ENCODE measurements around the gene ZNF580. TPM values are rescaled to one million over a fixed set of nuclear protein-coding genes. Genes with fewer than 3 reads are reported as not detected.

The ZNF580 gene
- total RNA-seq, 1 experiment from 2014 or later = 32.0 TPM

- POLR2A ChIA-PET = no interaction called here
Observed at GRCh38 chr19:55611983-55612645, 28.7 kb upstream of the ZNF580 start.

GRCh38 chr19:55613396-55613795, 27.4 kb upstream of the ZNF580 start:
- no peak overlapping the region for H3K4me3 Mint-ChIP-seq
- H3K27ac Mint-ChIP-seq = no peak overlapping the region
- H3K4me1 Mint-ChIP-seq = 0 out of 2 replicates have a peak, but pooled peaks cover 3% of the 10 kb centered on the region
- DNase-seq (ENCODE audit: low spot score) = no peak
- ChIA-PET POLR2A (interaction anchor here (1.0 kb wide), 1 partner anchor 9 kb away, joined by 4 read pairs; no protein-coding TSS in a partner anchor), CTCF (interaction anchor here (1.2 kb wide), 1 partner anchor 9 kb away, joined by 4 read pairs; the partner anchor contains the start of gene ZNF865)
- no peaks in the 10 kb centered on the region for H3K9me3 Mint-ChIP-seq
- no peaks in the 10 kb centered on the region; the same call in 1 of the 2 replicates for H3K27me3 Mint-ChIP-seq (ENCODE audit: low read depth)
- TF ChIP-seq PRRX2 (CRISPR knock-in tag; IDR thresholded peaks at IDR 0.05) (no peak), NFATC4 (CRISPR knock-in tag; IDR thresholded peaks at IDR 0.05) (no peak), EMX1 (CRISPR knock-in tag; IDR thresholded peaks at IDR 0.05) (no peak), E2F4 (CRISPR knock-in tag; IDR thresholded peaks at IDR 0.05; ENCODE audit: borderline replicate concordance, low read depth) (no peak), USF1 (CRISPR knock-in tag; IDR thresholded peaks at IDR 0.05) (no peak), CDX4 (CRISPR knock-in tag; IDR thresholded peaks at IDR 0.05; ENCODE audit: borderline replicate concordance) (no peak), ZNF138 (CRISPR knock-in tag; conservative IDR thresholded peaks at IDR 0.05) (no peak), FOXP4 (CRISPR knock-in tag; IDR thresholded peaks at IDR 0.05) (no peak), ZNF317 (CRISPR knock-in tag; IDR thresholded peaks at IDR 0.05; ENCODE audit: borderline replicate concordance, low read depth) (no peak), NR3C1 (CRISPR knock-in tag; conservative IDR thresholded peaks at IDR 0.05; ENCODE audit: low read depth) (no peak), PRDM15 (CRISPR knock-in tag; IDR thresholded peaks at IDR 0.05) (no peak), ATF2 (CRISPR knock-in tag; IDR thresholded peaks at IDR 0.05; ENCODE audit: borderline replicate concordance, low read depth) (no peak), MYBL2 (CRISPR knock-in tag; IDR thresholded peaks at IDR 0.05) (no peak), SP1 (CRISPR knock-in tag; conservative IDR thresholded peaks at IDR 0.05) (no peak), GRHL2 (CRISPR knock-in tag; IDR thresholded peaks at IDR 0.05; ENCODE audit: insufficient replicate concordance, severe bottlenecking) (no peak)
- no peak for ATAC-seq
- H3K36me3 Mint-ChIP-seq = peaks cover 21% of the 10 kb centered on the region

More at GRCh38 chr19:55611983-55612645, 28.7 kb upstream of the ZNF580 start:
- ATAC-seq (no peak), DNase-seq (ENCODE audit: low spot score) (no peak)
- H3K4me1 Mint-ChIP-seq = peaks cover under 1% of the 10 kb centered on the region
- no peaks in the 10 kb centered on the region; the same call in 1 of the 2 replicates for H3K27me3 Mint-ChIP-seq (ENCODE audit: low read depth)
- no peak overlapping the region for H3K27ac Mint-ChIP-seq
- TF ChIP-seq NFATC4 (CRISPR knock-in tag; IDR thresholded peaks at IDR 0.05) (no peak), JUN (CRISPR knock-in tag; IDR thresholded peaks at IDR 0.05) (no peak), ZNF121 (CRISPR knock-in tag; IDR thresholded peaks at IDR 0.05) (no peak), MXD4 (CRISPR knock-in tag; IDR thresholded peaks at IDR 0.05; ENCODE audit: borderline replicate concordance) (no peak), ELF4 (CRISPR knock-in tag; IDR thresholded peaks at IDR 0.05; ENCODE audit: low read depth) (no peak), E2F1 (CRISPR knock-in tag; IDR thresholded peaks at IDR 0.05) (no peak), FOXJ3 (CRISPR knock-in tag; IDR thresholded peaks at IDR 0.05; ENCODE audit: borderline replicate concordance) (no peak)
- peaks cover 21% of the 10 kb centered on the region for H3K36me3 Mint-ChIP-seq
- H3K9me3 Mint-ChIP-seq = no peaks in the 10 kb centered on the region
- CTCF ChIA-PET = no interaction called here
- H3K4me3 Mint-ChIP-seq = no peak overlapping the region

Data from WTC11 (cell line).